GM10266 (cell line): ENCODE data around the gene MRI1.
A peak's percentile ranks its signal among the peaks of the same experiment; 100 is the strongest.

Source experiments
- DNase-seq: peaks from one replicate; pipeline ENCODE4 v3.0.0; 2012; ENCODE audit errors: extremely low spot score
- TF ChIP-seq, protein P1 (sequence below): IDR thresholded peaks from 2 replicates; pipeline ENCODE4 v1.5.1; 2012; ENCODE audit warnings: mild to moderate bottlenecking, low read depth; ENCODE audit not compliant: control insufficient read depth, insufficient read depth; ENCODE audit errors: missing control alignments

MRI1 gene

DNA sequence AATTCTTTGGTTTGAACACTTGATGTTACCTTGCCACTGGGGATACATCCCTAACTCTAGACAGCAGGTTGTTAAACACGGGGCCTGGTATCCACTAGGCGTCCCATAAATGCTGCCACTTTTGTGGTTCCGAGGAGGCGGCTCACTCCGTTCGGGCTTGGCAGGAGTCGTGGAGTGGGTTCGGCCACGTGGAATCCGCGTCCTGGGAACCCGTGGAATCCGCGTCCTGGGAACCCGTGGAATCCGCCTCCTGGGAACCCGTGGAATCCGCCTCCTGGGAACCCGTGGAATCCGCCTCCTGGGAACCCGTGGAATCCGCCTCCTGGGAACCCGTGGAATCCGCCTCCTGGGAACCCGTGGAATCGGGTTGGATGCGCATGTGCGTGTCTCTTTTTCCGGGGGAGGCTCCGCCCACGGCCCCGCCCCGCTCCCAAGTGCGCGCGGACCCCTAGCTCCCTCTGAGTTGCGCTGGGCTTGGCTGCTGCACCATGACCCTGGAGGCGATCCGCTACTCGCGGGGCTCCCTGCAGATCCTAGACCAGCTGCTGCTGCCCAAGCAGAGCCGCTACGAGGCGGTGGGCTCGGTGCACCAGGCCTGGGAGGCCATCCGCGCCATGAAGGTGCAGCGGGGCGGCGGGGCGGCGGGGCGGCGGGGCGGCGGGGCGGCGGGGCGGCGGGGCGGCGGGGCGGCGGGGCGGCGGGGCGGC, at the start of gene MRI1:
Gene MRI1, plus strand, starts transcription at position 422 of the 707 bp plus-strand sequence. Its CDS starts 67 bp downstream, at position 489.
- TF ChIP-seq, protein P1, sequence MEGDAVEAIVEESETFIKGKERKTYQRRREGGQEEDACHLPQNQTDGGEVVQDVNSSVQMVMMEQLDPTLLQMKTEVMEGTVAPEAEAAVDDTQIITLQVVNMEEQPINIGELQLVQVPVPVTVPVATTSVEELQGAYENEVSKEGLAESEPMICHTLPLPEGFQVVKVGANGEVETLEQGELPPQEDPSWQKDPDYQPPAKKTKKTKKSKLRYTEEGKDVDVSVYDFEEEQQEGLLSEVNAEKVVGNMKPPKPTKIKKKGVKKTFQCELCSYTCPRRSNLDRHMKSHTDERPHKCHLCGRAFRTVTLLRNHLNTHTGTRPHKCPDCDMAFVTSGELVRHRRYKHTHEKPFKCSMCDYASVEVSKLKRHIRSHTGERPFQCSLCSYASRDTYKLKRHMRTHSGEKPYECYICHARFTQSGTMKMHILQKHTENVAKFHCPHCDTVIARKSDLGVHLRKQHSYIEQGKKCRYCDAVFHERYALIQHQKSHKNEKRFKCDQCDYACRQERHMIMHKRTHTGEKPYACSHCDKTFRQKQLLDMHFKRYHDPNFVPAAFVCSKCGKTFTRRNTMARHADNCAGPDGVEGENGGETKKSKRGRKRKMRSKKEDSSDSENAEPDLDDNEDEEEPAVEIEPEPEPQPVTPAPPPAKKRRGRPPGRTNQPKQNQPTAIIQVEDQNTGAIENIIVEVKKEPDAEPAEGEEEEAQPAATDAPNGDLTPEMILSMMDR = no peak
- DNase-seq = peak; percentile 94

DNA sequence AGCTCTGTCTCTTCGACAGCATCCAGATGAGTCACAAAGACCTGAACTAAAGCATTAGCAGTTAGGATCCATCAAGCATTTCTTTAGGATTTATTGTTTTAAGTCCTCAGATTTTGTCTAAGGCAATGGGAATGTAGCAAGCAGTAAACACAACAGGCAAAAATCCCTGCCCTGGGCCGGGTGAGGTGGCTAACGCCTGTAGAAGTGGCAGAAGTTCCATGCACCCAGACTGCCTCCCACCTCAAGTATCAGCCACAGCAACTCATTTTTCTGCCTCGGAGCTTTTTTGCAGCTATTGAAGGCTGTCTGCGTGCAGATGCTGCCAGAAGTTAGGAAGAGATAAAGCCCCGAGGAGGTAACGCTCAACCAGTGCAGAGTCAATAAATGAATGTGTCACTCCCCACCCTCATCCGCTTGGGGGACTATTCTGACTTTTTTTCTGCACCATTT, 47.1 kb upstream of the MRI1 start:
- TF ChIP-seq, protein P1 = no peak
- DNase-seq = no peak

DNA sequence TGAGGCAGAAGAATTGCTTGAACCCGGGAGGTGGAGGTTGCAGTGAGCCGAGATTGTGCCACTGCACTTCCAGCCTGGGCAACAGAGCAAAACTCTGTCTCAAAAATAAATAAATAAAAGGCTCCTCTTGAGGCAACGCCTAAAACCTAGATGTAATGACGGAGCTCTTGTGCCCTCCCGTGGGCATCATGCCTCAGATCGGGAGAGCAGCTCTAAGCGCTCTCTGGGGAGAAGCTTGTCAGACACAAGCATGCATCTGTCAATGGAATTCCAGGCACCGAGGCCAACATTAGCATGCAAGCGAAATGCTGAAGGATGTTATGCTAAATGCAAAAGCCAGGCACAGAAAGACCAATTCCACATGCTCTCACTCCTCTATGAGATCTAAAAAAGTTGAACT, 45.6 kb upstream of the MRI1 start:
- TF ChIP-seq, protein P1 = no peak
- DNase-seq = no peak

- no peak for DNase-seq
- TF ChIP-seq, protein P1 = no peak
Measured at GRCh38 chr19:13722146-13722545, 42.2 kb upstream of the MRI1 start.

- TF ChIP-seq, protein P1 = no peak
- DNase-seq = no peak
Measured at GRCh38 chr19:13723206-13723605, 41.1 kb upstream of the MRI1 start.

DNA sequence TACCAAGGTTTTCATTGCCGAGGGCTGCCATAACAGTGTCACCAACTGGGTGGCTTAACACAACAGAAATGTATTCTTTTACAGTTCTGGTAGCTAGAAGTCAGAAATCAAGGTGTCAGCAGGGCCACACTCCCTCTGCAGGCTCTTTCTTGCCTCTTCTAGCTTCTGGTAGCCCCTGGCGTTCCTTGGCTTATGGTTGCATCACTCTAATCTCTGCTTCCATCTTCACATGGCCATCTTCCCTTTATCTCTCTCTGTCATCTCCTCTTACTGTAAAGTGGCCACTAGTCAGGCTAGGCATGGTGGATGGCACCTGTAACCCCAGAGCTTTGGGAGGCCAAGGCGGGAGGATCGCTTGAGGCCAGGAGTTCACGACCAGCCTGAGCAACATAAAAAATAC, 38.0 kb upstream of the MRI1 start:
- TF ChIP-seq, protein P1 = no peak
- no peak for DNase-seq

GRCh38 chr19:13727798-13728197, 36.5 kb upstream of the MRI1 start:
- TF ChIP-seq, protein P1 = no peak
- DNase-seq = no peak
